ENCODE data around the gene PLCZ1.

DNA sequence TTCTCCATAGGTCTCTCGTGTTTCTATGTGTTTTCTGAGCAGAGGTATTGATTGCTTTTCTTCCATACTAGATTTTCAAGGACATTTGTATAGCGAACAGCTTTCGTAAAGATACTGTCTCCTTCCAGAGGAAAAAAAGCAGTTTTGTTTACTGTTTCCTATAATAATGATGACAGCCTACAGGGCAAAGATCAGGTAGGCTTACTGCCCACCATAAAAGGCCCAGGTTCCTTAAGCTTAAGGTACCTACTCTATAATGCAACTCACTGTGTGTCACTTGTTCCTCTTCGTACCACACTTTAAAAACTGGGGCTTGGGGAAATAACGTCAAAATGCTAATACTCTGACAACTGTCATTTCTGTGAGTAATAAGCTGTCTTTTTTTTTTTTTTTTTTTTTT, 6.7 kb downstream of the PLCZ1 start:
- TF ChIP-seq, protein P1, sequence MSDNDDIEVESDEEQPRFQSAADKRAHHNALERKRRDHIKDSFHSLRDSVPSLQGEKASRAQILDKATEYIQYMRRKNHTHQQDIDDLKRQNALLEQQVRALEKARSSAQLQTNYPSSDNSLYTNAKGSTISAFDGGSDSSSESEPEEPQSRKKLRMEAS (IDR thresholded peaks at IDR 0.05; ENCODE audit: low read depth, low read length): no peak
- TF ChIP-seq, protein P2, sequence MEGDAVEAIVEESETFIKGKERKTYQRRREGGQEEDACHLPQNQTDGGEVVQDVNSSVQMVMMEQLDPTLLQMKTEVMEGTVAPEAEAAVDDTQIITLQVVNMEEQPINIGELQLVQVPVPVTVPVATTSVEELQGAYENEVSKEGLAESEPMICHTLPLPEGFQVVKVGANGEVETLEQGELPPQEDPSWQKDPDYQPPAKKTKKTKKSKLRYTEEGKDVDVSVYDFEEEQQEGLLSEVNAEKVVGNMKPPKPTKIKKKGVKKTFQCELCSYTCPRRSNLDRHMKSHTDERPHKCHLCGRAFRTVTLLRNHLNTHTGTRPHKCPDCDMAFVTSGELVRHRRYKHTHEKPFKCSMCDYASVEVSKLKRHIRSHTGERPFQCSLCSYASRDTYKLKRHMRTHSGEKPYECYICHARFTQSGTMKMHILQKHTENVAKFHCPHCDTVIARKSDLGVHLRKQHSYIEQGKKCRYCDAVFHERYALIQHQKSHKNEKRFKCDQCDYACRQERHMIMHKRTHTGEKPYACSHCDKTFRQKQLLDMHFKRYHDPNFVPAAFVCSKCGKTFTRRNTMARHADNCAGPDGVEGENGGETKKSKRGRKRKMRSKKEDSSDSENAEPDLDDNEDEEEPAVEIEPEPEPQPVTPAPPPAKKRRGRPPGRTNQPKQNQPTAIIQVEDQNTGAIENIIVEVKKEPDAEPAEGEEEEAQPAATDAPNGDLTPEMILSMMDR (IDR thresholded peaks at IDR 0.05; ENCODE audit: low read depth, low read length): no peak
- TF ChIP-seq POLR2A (IDR thresholded peaks at IDR 0.05; ENCODE audit: extremely low read depth, insufficient read length) (no peak), MYC (IDR thresholded peaks at IDR 0.05; ENCODE audit: low read depth, low read length) (no peak)

Data from NB4 (cell line).